Sigmoid colon (tissue), 4 donors: ENCODE results near the gene BACH1.

Experiments
- EP300 ChIP-seq, 4 donors: sonication (generic); formaldehyde crosslinking; IDR thresholded peaks; one replicate each; pipeline ENCODE4 v1.6.1; 2017; ENCODE audit warnings: antibody characterized with exemption in 4 of 4
- POLR2A ChIP-seq, 2 donors: fragments of 450-650 bp; IDR thresholded peaks; one replicate each; pipeline ENCODE4 v1.6.1; 2016; ENCODE audit warnings: antibody characterized with exemption in 2 of 2, mild to moderate bottlenecking in 2 of 2, moderate library complexity in 2 of 2
- POLR2AphosphoS5 ChIP-seq, 4 donors: sonication (generic); formaldehyde crosslinking; IDR thresholded peaks; one replicate each; pipeline ENCODE4 v1.6.1; 2017; ENCODE audit warnings: antibody characterized with exemption in 4 of 4
- TF ChIP-seq, protein P1 (sequence below), 4 experiments: fragments of 450-650 bp in 3 of 4; fragments of 200-600 bp in 1 of 4; IDR thresholded peaks; one replicate each; pipeline ENCODE4 v1.5.1; 2016 to 2019; ENCODE audit warnings: antibody characterized with exemption in 4 of 4, mild to moderate bottlenecking in 3 of 4, moderate library complexity in 2 of 4

DNA sequence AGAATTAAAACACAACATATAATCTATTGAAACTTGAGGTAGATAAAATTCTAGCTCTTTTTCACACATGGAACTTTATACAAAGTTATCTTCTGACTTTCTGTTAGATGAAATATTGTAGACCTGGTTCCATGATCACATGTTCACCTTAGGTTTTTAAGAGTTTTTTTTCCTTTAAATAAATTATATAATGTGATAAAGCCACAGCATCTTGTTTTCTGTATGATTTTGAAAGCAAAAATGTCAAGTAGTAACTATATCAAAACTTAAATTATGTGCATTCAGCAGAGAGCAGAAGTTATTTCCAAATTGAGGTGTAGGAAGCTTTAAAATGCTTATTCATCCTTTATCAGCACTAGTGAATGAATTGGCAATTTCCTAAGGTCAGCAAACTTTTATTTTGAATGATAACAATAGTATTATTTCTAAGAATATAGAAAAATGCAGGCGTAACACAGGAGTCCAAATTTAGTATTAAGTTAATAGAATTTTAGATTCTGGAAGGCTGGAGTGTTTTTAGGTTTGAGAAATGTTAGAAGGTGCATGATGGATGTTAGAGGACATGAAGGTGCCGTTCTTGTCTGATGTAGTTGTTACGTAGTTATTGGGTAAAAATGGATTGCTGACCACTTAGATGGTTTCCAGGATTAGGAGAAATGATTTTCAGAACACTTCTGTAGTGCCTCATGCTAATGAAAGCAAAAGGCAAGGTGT is 17.5 kb downstream of the BACH1 start:
- TF ChIP-seq, protein P1, sequence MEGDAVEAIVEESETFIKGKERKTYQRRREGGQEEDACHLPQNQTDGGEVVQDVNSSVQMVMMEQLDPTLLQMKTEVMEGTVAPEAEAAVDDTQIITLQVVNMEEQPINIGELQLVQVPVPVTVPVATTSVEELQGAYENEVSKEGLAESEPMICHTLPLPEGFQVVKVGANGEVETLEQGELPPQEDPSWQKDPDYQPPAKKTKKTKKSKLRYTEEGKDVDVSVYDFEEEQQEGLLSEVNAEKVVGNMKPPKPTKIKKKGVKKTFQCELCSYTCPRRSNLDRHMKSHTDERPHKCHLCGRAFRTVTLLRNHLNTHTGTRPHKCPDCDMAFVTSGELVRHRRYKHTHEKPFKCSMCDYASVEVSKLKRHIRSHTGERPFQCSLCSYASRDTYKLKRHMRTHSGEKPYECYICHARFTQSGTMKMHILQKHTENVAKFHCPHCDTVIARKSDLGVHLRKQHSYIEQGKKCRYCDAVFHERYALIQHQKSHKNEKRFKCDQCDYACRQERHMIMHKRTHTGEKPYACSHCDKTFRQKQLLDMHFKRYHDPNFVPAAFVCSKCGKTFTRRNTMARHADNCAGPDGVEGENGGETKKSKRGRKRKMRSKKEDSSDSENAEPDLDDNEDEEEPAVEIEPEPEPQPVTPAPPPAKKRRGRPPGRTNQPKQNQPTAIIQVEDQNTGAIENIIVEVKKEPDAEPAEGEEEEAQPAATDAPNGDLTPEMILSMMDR (IDR thresholded peaks at IDR 0.05): no peak
- TF ChIP-seq POLR2A (IDR thresholded peaks at IDR 0.05): no peak
- TF ChIP-seq POLR2AphosphoS5 (IDR thresholded peaks at IDR 0.05): no peak
- TF ChIP-seq EP300 (IDR thresholded peaks at IDR 0.05): no peak
